Activated T-cell treated with anti-CD3 and anti-CD28 coated beads for 24 hours (primary cell): ENCODE results near the gene RPUSD1.
"Not testable (repeated sequence)": the region's sequence is repeated elsewhere in the genome, so short reads cannot be mapped to it uniquely, and the experiment has no call there.

Experiments
- DNase-seq: peaks from one replicate; pipeline ENCODE4 v3.0.0-alpha.2; 2020; ENCODE audit warnings: low read depth

RPUSD1 gene

GRCh38 chr16:787978-788398 lies at the start of gene RPUSD1:
Gene RPUSD1 (minus strand): TSS chr16:788381. CDS start chr16:787737, 644 bp downstream.
- DNase-seq, result no peak

DNA sequence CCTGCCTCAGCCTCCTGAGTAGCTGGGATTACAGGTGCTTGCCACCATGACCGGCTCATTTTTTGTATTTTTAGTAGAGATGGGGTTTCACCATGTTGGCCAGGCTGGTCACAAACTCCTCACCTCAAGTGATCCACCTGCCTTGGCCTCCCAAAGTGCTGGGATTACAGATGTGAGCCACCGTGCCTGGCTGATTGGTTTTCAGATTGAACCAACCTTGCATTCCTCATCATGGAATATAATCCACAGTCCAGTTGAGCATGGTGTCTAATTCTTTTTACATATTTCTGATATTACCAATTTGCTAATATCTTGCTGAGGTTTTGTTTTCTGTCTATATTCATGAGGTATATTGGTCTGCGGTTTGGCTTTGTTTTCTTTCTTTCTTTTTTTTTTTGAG lies 48.6 kb upstream of the RPUSD1 start:
- DNase-seq, result not testable (repeated sequence)

DNA sequence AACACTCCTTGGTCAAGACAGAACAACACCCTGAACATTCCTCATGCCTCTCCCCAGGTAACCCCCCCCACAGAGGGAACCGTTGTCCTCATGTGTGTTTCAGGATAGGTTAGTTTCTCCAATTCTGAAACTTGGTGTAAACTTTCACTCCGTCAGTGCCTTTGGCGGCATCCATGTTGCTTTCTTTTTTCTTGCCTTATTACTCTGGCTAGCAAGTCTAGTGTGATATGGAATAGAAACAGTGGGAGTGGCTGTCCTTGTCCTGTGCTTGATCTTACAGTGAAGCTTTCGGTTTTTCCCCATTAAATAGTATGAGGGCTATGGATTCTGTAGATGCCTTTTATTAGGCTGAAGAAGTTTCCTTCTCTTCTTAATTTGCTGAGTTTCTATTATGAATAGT lies 48.0 kb upstream of the RPUSD1 start:
- DNase-seq, result no peak

GRCh38 chr16:835373-835772 lies 47.2 kb upstream of the RPUSD1 start:
- no peak for DNase-seq

GRCh38 chr16:833411-833810 lies 45.2 kb upstream of the RPUSD1 start:
- no peak for DNase-seq

DNA sequence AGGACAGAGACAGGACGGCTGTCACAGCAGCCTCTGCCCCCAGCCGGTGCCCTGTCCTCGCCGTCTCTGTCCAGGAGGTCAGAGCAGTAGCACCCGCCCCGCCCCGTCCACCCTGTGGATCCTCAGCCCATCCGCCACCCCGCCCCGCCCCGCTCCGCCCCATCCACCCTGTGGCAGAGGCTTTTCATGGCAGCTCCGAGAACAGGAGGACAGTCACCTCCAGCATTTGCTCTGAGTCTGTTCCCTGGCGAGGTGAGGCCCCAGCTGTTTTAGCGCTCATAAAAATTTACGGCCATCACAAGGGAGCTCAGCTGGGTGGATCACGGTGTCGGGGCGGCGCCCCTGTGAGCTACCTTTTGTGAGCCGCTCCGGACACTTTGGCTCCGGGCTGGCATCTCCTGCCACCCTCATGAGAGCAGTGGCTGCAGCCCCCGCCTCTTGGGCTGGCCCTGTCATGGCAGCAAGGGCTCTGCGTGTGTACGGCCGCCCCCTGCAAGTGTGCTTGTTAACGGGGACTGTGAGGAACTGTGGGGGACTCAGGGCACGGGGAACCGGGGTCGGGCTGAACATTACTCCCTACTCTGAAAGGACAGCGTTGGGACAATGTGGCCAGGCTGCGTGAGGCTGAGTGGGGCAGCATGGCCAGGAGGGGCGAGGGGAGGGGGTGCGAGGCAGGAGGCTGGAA lies 44.6 kb upstream of the RPUSD1 start:
- DNase-seq, result no peak

DNA sequence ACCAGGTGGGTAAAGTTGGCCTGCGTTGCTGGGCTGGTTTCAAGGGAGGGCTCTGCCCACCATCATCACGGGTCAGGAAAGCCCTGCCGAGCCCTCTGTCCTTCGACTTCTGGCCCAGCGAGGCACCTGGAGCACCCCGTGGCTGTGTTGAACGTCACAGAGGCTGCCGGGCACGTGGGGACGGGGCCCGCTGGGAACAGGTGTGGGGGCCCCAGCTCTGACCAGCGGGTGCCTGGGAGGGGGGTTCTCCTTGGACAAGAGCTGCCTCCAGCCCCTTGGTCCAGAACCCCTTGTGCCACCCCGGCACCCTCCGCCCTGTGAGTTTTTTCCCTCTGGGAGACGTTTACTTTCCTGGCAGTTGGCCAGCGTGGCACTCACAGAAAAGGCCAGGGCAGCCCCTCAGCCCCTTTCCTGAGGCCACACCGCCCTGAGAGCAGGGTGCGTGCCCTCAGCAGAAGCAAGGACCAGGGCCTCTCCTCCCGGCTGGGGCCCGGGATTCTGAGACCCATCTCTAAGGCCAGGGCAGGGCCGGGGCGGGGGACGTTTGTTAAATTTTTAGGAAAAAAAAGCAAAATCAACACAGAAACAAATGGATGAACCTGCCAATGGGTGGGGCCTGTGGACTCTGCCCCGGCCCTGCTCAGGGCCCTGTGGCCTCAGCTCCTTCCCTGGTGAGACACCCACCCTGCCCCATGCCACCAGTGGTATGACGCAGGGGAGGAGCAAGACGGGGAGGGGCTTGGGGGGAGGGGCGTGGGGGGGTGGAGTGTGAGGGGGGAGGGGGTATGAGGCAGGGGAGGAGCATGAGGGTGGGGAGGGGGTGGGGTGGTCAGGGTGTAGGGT lies 43.6 kb upstream of the RPUSD1 start:
- DNase-seq, result no peak

- no peak for DNase-seq
These were observed 42.8 kb upstream of the RPUSD1 start for GRCh38 chr16:830871-831570.

- no peak for DNase-seq
These were observed 42.1 kb upstream of the RPUSD1 start for GRCh38 chr16:830107-830870.

GRCh38 chr16:828891-829290 lies 40.7 kb upstream of the RPUSD1 start:
- DNase-seq, result no peak

GRCh38 chr16:827513-827912 lies 39.3 kb upstream of the RPUSD1 start:
- DNase-seq, result no peak

GRCh38 chr16:825341-826061 lies 37.3 kb upstream of the RPUSD1 start:
- DNase-seq, result no peak

DNA sequence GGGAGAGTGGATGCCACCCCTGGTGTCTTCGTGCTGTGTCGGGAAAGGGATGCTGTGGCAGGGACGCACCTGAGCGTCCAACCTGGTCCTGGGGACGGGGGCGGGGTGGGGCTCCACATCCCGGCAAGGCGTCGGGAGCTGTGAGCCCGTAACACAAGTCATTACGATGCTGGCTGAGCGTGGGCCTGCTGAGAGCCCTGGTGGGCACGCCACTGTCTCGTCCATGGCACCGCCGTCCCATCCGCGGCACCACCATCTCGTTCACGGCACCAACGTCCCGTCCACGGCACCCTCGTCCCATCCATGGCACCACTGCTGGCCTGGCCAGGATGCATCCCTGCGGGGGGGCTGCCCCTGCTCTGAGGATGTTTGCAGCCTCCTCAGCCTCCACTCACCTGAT lies 36.4 kb upstream of the RPUSD1 start:
- DNase-seq, result no peak

DNA sequence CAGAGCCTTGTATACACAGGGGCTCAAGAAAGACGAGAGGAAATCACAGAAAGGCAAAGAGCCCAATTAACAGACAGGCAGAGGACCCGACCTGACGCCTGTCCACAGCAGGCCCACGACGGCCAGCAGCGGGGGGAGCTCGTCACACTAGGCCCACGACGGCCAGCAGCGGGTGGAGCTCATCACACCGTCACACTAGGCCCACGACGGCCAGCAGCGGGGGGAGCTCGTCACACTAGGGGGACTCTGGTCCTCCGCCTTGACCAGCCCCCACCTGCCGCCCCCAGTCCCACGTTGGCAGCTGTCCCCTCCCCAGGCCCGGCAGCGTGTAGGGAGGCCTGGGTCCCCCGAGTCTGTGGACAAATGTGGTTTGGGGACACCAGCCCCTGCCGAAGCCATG lies 36.0 kb upstream of the RPUSD1 start:
- no peak for DNase-seq

- DNase-seq, result no peak
These were observed 34.7 kb upstream of the RPUSD1 start for GRCh38 chr16:822909-823297.

DNA sequence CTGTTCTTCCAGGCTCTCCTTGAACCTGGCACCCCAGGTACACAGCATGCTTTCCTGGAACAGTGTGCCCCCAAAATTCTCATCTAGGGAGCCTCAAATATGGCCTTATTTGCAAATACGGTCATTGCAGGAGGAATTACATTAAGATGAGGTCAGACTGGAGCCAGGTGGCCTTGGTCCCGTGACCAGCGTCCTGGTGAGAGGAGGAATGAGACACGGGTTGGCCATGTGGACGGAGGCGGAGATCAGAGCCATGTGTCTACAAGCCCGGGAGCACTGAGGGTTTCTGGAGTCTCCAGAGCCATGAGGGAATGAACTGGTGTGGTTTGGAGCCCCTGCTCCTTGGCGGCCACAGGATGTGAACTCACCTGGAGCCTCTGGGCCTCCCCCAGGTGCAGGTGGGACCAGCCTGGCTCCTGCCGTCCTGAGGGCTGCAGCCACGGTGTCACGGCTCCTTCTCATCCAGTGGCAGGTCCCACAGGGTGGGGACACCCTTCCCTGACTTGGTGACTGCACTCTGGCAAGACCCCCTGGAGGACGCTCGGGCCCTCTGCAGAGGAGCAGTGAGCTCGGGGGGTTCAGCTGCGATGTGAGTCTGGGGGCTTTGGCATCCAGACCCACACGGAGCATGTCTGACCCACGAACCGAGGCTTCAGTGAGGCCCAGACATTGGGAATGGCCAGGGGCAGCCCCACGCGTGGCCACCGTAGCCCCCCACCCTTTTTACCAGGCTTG lies 34.2 kb upstream of the RPUSD1 start:
- DNase-seq, result no peak

DNA sequence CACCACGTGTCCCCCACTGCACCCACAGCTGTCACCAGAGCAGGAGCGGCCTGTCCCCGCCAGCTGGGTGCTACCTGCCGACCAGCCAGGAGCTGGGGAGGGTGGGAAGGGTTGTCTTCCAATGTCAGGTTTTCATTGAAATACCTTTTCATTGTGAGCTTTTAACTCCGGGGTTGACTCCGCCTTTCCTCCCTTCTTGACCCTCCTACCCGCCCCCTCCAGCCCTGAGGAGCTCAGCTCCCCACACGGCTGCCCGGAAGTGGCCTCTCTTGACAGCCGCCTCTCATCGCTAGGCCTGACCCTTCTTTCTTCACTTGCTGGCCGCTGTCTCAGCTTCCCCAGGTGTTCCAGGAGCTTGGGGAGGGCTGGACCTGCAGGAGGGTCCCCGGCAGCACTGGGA lies 33.6 kb upstream of the RPUSD1 start:
- DNase-seq, result no peak

DNA sequence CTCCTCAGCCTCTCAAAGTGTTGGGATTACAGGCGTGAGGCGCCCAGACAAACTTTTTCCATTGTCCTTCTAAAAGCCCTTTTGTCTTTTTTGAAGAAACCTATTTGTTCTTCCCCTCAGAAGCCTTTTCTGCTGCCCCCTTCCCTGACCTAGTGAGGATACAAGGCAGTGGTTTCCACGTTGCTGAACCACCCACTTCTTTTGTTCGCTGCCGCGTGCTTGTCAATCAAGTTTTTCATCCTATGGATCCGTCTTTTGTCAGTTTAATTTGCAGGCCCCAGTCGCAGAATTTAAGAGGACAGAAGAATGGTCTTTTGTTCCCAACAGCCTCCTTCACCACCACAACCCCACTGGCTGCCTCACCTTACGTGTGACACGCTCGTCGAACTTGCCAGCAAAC lies 32.6 kb upstream of the RPUSD1 start:
- no peak for DNase-seq

DNA sequence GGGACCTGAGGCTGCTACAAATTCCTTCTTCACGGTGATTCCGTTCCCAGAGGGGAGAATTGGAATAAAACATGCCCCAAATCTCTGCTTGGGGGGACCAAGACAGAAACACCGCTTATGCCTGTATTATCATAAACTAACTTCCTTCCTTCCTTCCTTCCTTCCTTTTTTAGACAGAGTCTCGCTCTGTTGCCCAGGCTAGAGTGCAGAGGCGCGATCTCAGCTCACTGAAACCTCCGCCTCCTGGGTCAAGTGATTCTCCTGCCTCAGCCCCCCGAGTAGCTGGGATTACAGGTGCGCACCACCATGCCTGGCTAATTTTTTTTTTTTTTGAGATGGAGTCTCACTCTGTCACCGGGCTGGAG lies 31.8 kb upstream of the RPUSD1 start:
- not testable (repeated sequence) for DNase-seq

DNA sequence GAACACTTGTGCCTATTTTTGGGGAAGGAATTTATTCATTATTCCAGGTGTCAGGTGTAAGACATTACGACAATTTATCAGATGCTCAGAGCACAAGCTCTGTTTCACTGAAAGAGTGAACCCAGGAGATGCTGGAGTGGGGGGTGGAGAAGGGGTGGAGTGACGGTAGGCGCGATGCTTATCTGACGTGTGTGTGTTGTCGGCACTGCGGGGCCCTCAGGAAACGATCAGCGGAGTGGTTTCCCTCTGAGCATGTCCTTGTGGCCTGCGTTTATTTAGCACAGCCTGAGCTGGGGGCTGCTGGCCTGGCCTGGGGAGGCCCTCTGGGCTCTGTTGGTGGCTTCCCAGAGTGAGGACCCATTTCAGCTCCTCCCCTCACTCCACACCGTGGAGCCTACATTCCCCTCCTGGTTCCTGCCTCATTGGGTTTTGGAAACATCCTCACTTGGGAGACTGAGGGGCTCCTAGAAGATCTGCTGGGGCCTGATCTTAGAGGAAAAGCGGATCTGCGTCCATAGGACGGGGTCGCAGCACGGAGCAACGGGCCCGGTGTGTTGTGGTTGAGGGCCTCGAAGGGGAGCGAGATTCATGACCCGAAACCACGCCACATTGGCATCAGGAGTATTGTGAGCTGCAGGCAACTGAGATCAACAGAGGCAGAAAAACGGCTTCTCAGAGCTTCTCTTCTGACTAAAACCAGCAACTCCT lies 31.3 kb upstream of the RPUSD1 start:
- DNase-seq, result no peak
